Smooth muscle cell (in vitro differentiated cells): Measurements from ENCODE around the gene SPATS2. TPM values are rescaled to one million over a fixed set of nuclear protein-coding genes. Genes with fewer than 3 reads are reported as not detected.

ENCODE experiments used
- DNase-seq: peaks from one replicate; lab custom pipeline; 2025; ENCODE audit not compliant: unreplicated experiment; lab: John Stamatoyannopoulos, UW
- H2AFZ ChIP-seq: fragments of 200-600 bp; sonication (generic); 2 replicates; pipeline ENCODE4 v1.6.0; 2016; ENCODE audit warnings: antibody characterized with exemption, low read depth, mild to moderate bottlenecking
- H3F3A ChIP-seq: fragments of 200-600 bp; sonication (generic); 2 replicates; pipeline ENCODE4 v1.6.0; 2017; ENCODE audit warnings: antibody characterized with exemption, low read depth
- H3K27ac ChIP-seq: fragments of 200-600 bp; sonication (generic); 2 replicates; pipeline ENCODE4 v1.5.1; 2016; ENCODE audit warnings: low read depth, mild to moderate bottlenecking
- H3K27me3 ChIP-seq: fragments of 200-600 bp; sonication (generic); 2 replicates; pipeline ENCODE4 v1.6.1; 2016; ENCODE audit warnings: low read depth, mild to moderate bottlenecking
- H3K36me3 ChIP-seq: fragments of 200-600 bp; sonication (generic); 2 replicates; pipeline ENCODE4 v1.5.1; 2016; ENCODE audit warnings: low read depth
- H3K4me1 ChIP-seq: fragments of 200-600 bp; sonication (generic); 2 replicates; pipeline ENCODE4 v1.5.1; 2016; ENCODE audit warnings: low read depth
- H3K4me2 ChIP-seq: fragments of 200-600 bp; sonication (generic); 2 replicates; pipeline ENCODE4 v1.6.0; 2016; ENCODE audit warnings: mild to moderate bottlenecking
- H3K4me3 ChIP-seq: fragments of 200-600 bp; sonication (generic); 2 replicates; pipeline ENCODE4 v1.5.1; 2016; ENCODE audit warnings: mild to moderate bottlenecking
- H3K79me2 ChIP-seq: fragments of 200-600 bp; sonication (generic); 2 replicates; pipeline ENCODE4 v1.6.0; 2016; ENCODE audit warnings: low read depth, mild to moderate bottlenecking
- H3K9ac ChIP-seq: fragments of 200-600 bp; sonication (generic); 2 replicates; pipeline ENCODE4 v1.6.0; 2016; ENCODE audit warnings: low read depth
- H3K9me3 ChIP-seq: fragments of 200-600 bp; sonication (generic); replicated peaks from 2 replicates; pipeline ENCODE4 v1.5.1; 2016; ENCODE audit warnings: low read depth
- H4K20me1 ChIP-seq: fragments of 200-600 bp; sonication (generic); 2 replicates; pipeline ENCODE4 v1.6.0; 2016; ENCODE audit warnings: low read depth
- WGBS: methylation state at CpG from one replicate; pipeline ENCODE4 v1.1.7; 2016; ENCODE audit warnings: low lambda C conversion rate; 5-methylcytosine and 5-hydroxymethylcytosine counted together
- polyA plus RNA-seq: library from polyadenylated mRNA; unstranded; fragments of >200 nt; fragmentation: Nextera tagmentation; extraction: Ambion mirVana; gene quantifications from 2 replicates; pipeline ENCODE4 v1.2.1, GENCODE V29; 2016
- total RNA-seq: library from RNA; depleted of rRNA; stranded (reverse); fragments of >200 nt; gene quantifications from 2 replicates; pipeline ENCODE4 v1.2.3, GENCODE V29; 2014
- TF ChIP-seq, protein P1 (sequence below): fragments of 200-600 bp; sonication (generic); IDR thresholded peaks from 2 replicates; pipeline ENCODE4 v1.5.1; 2017; ENCODE audit warnings: borderline replicate concordance, mild to moderate bottlenecking, antibody characterized with exemption; ENCODE audit not compliant: insufficient read depth, poor library complexity, severe bottlenecking

SPATS2 gene
- total and polyA plus RNA-seq, 2 experiments from 2014 or later: 33.6 to 35.6 TPM

DNA sequence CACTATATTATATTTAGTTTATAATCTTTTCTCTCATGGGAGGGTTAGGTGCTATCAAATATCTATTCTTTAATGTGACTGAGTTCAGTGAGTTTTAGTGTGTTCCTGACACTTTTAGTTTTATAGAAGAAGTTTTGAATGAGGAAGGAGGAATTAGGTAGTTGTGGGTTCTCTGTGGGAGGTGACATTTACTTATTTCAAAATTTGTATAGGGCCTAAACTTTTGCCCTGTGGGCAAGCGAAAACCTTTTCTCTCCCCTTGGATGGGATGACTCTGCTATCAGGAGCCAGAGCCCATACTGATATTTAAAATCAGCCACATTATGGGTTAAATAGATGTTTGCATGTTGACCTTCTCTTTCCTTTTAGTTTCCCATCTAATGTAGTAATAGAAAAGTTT lies 43.6 kb downstream of the SPATS2 start:
- Histone ChIP-seq H3K4me3 (no peak overlapping the region), H3K27me3 (no peaks in the 10 kb centered on the region), H3K4me2 (no peak overlapping the region), H3K4me1 (no peaks in the 10 kb centered on the region), H2AFZ (no peak overlapping the region), H3K79me2 (peaks cover 34% of the 10 kb centered on the region), H3K36me3 (no peaks in the 10 kb centered on the region), H3K9me3 (no peaks in the 10 kb centered on the region), H4K20me1 (peaks cover 89% of the 10 kb centered on the region), H3K27ac (no peak overlapping the region), H3K9ac (no peak overlapping the region), H3F3A (peaks cover 6% of the 10 kb centered on the region)
- DNase-seq: no peak
- TF ChIP-seq, protein P1, sequence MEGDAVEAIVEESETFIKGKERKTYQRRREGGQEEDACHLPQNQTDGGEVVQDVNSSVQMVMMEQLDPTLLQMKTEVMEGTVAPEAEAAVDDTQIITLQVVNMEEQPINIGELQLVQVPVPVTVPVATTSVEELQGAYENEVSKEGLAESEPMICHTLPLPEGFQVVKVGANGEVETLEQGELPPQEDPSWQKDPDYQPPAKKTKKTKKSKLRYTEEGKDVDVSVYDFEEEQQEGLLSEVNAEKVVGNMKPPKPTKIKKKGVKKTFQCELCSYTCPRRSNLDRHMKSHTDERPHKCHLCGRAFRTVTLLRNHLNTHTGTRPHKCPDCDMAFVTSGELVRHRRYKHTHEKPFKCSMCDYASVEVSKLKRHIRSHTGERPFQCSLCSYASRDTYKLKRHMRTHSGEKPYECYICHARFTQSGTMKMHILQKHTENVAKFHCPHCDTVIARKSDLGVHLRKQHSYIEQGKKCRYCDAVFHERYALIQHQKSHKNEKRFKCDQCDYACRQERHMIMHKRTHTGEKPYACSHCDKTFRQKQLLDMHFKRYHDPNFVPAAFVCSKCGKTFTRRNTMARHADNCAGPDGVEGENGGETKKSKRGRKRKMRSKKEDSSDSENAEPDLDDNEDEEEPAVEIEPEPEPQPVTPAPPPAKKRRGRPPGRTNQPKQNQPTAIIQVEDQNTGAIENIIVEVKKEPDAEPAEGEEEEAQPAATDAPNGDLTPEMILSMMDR: no peak
- 100% methylated on average over 1 of the region's 1 CpG for WGBS

DNA sequence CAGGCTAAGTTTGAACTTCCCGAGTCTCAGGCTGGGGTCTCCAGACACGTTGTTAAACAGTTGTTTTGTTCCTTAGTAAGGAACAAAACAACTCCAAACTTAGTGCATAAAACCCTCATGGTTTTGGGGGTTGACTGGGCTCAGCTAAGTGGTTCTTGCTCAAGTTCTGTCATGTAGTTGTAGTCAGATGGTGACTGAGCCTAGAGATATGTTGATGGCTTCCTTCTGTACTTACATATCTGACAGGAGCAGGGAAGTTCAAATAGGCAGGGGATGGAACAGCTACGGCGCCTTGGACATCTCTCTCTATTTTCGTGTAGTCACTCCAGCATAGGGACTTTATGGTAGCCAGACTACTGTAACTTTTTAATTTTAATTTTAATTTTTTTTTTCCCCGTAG lies 45.7 kb downstream of the SPATS2 start:
- DNase-seq: no peak
- Histone ChIP-seq H4K20me1 (peaks cover 93% of the 10 kb centered on the region), H3K27me3 (no peaks in the 10 kb centered on the region), H3K27ac (peak overlapping the region; percentile 23), H3K36me3 (no peaks in the 10 kb centered on the region), H3K4me3 (no peak overlapping the region), H3F3A (peaks cover 6% of the 10 kb centered on the region), H3K9me3 (no peaks in the 10 kb centered on the region), H3K4me1 (no peaks in the 10 kb centered on the region), H3K79me2 (peaks cover 36% of the 10 kb centered on the region), H2AFZ (no peak overlapping the region), H3K4me2 (peak overlapping the region; percentile 25), H3K9ac (no peak overlapping the region)
- WGBS: 94% methylated on average over 6 of the region's 6 CpGs
- TF ChIP-seq, protein P1: no peak

DNA sequence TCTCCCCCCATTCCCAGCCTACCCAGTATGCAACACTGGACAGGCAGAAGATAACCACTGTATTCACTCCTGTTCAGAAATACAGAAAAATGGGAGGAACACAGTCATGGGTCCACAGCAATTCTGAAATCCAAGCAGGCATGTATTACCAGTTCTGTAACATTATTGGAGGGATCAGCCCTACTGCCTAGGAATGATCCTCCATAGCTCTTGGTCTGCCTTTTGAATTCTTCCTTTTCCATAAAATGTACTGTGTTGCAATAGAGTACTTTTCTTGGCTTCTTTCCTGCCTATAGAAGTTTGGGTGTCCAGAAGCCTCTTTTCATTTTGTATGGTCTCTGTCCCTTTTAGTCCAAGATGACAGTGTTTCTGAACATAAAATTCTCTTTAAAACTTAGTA lies 46.5 kb downstream of the SPATS2 start:
- Histone ChIP-seq H3K79me2 (peaks cover 40% of the 10 kb centered on the region), H3K4me1 (peaks cover under 1% of the 10 kb centered on the region), H3K27ac (peak overlapping the region; percentile 31), H3K4me2 (no peak overlapping the region), H4K20me1 (peaks cover 95% of the 10 kb centered on the region), H3K36me3 (no peaks in the 10 kb centered on the region), H3K9ac (no peak overlapping the region), H3K4me3 (no peak overlapping the region), H3F3A (peaks cover 6% of the 10 kb centered on the region), H3K9me3 (no peaks in the 10 kb centered on the region), H3K27me3 (no peaks in the 10 kb centered on the region), H2AFZ (no peak overlapping the region)
- TF ChIP-seq, protein P1: no peak
- DNase-seq: no peak

DNA sequence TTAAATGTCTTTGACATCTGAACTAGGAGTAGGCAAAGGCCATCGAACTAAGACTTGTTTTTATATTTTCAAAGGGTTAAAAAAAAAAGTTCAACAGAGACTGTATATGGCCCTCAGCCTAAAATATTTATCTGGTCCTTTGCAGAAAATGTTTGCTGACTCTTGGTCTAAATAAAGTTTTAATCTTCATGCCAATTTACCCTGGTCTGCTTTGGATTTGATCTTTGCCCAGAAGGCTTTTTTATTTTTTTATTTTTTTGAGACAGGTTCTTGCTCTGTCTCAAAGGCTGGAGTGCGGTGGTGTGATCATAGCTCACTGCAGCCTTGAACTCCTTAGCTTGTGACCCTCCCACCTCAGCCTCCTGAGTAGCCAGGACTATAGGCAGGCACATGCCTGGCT lies 47.1 kb downstream of the SPATS2 start:
- H3K36me3 ChIP-seq: no peaks in the 10 kb centered on the region
- peaks cover 7% of the 10 kb centered on the region for H3K4me1 ChIP-seq
- no peak for DNase-seq
- 90% methylated on average over 2 of the region's 2 CpGs for WGBS
- H3K4me2 ChIP-seq: no peak overlapping the region
- H2AFZ ChIP-seq: no peak overlapping the region
- H3K4me3 ChIP-seq: no peak overlapping the region
- peaks cover 6% of the 10 kb centered on the region for H3F3A ChIP-seq
- H3K79me2 ChIP-seq: peaks cover 40% of the 10 kb centered on the region
- no peak overlapping the region for H3K9ac ChIP-seq
- TF ChIP-seq, protein P1: no peak
- no peaks in the 10 kb centered on the region for H3K27me3 ChIP-seq
- H4K20me1 ChIP-seq: peaks cover 95% of the 10 kb centered on the region
- H3K9me3 ChIP-seq: no peaks in the 10 kb centered on the region
- no peak overlapping the region for H3K27ac ChIP-seq
